Sciatic nerve (tissue), 2 donors: ENCODE data around the gene CDH26. TPM values are rescaled to one million over a fixed set of nuclear protein-coding genes. Genes with fewer than 3 reads are reported as not detected.
"Not testable (repeated sequence)": the region's sequence is repeated elsewhere in the genome, so short reads cannot be mapped to it uniquely, and the experiment has no call there.

Source experiments
- ATAC-seq: fragments of 200-7000 bp; cut with Tn5 transposase; one replicate; pipeline ENCODE4 v1.9.1; 2020; ENCODE audit warnings: mild to moderate bottlenecking, moderate library complexity
- DNase-seq: peaks from one replicate; pipeline ENCODE4 v3.0.0-alpha.2; 2020; ENCODE audit warnings: low spot score
- intact Hi-C: fragments of 100-400 bp; cut with DNase I; formaldehyde crosslinking; loops from one replicate; pipeline ENCODE4 v1.14.2; 2022
- total RNA-seq: library from RNA; stranded (reverse); fragmentation: NEBNext Ultra II Directional; extraction: Animal tissue kit (Norgen Biotek cat#: 25700); gene quantifications from one replicate; pipeline ENCODE4 v1.2.1, GENCODE V29; 2021
- donor health status: DM: no; HTN: no; CAD: no.
- donor health status: DM: no; HTN: no; CAD: no.

The CDH26 gene
- total RNA-seq, 1 donor from 2014 or later, result 3.6 TPM

DNA sequence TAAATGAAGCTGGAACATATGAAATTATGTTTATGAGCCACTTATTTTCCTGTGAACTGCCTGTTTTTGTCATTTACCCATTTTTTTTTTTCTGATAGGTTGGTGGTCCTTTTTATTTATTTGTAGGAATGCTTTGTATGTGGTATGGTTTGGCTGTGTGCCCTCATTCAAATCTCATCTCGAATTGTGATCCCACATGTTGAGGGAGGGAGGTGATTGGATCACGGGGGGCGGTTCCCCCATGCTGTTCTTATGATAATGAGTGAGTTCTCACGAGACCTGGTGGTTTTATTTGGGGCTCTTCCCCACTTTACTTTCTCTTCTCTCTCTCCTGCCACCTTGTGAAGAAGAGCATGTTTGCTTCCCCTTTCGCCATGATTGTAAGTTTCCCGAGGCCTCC, 77.3 kb downstream of the CDH26 start:
- ATAC-seq (no peak), DNase-seq (no peak)
- intact Hi-C loops, result no loop called here

DNA sequence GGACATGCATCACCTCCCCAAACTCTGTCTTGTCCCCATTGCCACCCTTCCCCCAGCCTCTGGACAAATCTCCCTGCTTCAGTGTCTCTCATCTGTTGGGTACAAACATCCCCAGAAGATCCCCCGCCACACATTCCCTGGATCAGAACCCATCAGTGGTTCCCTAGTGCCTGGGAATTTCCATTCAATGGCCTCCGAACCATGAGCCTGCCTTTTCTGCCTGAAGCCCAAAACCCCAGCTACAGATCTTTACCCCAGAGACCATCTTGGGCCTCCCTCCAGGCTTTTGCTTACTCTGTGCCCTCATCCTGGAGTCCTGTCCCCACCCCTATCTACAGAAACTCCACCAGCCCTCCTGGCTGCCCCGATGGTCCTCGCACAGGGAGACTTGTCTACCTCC, 78.1 kb downstream of the CDH26 start:
- no peak for ATAC-seq
- DNase-seq, result no peak
- intact Hi-C loops, result no loop called here

DNA sequence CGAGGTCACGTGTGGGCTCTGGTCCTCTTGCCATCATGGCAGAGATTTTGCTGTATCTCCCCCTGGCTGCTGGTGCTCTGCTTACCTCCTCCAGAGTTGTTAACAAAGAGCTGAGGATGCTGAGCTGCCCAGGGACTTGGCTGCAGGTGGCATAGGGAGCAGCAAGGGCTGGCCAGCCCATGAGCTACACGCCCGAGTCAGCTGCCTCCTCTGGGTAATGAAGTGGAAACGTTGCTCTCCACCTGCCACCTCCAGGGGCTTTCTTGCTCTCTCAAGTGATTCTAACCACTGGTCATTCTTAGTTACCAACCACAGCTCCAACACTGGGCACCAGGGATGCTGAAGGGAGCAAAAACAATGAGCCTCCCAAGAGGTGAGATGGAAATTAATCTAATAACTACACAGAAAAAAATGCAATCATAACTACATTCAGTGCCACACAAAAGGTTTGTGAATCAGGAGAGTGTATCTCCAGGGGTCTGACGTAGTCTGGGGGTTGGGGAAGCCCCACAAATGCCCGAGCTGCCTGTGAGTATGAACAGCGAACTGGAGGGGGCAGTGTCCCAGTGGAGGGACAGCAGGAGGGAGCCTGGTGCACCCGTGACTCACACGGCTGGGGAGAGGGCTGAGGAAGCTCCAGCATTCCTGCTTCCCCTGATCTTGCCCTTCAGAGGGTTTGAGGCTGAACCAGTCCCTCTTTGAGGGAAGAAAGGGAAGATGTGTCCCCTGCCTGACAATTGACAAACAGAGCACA, 78.7 kb downstream of the CDH26 start:
- DNase-seq, result no peak
- ATAC-seq, result no peak
- intact Hi-C loops, result no loop called here

DNA sequence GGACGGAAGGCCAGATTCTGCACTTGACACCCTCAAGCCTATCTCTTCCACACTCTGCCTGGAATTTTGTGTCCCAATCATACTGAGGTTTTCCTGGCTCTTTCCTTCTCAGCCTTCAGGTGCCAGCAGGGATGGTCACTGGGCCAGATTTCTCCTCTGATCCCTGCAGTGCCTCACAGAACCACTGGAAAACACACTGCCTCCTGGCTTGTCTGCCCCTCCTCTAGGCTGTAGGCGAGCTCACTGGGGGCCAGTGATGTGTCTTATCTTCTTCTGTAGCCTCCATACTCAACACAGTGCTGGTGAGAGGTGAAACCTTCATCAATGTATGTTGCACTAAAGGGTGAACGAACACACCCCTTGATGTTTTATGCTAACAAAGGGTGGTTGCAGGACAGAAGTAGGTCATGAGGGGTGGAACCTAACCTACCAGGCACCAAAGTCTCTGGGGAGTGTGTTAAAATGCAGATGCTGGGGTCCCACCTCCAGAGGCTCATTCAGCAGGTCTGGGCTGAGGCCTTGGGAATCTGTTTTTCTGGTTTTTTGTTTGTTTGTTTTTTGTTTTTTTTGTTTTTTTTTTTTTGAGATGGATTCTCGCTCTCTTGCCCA, 80.3 kb downstream of the CDH26 start:
- DNase-seq (no peak), ATAC-seq (no peak)
- intact Hi-C loops, result no loop called here

DNA sequence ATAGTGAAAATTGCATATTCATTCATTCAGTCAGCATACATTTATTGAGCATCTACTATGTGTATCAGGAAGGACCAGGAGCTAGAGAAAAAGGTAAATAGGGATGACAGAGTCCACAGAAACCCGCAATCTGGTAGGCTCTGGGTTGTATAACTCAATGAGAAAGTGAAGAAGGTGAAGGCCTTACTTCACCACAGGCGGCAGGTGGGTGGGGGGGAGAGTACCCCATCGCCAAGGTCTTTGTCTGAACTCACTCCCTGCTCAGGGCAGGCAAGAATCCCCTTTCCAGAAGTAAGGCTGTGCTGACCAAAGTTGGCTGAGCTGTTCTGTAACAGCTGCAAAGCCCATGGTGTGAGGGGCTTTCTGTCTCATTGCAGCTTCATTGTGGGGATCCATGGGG, 81.3 kb downstream of the CDH26 start:
- DNase-seq, result no peak
- ATAC-seq, result no peak
- intact Hi-C loops, result no loop called here

DNA sequence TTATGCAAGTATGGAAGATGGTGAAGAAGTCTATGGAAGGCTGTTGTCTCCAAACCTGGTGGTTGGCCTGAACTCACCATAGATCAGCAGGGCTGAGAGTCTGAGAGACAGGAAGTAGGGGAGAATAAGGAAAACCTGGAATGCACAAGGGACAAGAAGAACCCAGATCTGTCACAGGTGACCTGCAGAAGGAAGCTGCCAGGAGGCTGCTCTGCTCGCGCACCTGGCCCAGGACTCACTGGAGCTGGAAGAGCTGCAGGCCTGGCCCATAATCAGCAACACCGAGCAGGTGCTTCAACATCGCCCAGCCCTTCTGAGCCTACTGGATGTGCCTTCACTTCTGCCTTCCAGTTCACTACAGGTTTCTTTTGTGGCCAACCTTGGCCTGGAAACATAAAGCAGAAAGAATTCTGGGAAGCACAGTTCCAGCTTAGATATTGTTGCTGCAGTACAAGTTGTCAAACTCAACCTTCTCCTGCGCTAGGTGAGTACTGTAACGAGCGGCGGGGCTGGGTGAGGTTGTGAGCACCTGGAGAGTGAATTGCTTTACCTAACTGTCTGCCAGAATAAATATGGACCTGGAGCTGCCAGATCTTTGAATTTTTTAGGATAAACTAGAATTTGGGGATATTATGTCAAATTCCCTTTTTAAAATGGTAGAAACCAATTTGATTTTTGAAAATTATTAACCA, 82.4 kb downstream of the CDH26 start:
- ATAC-seq, result no peak
- DNase-seq, result no peak
- intact Hi-C loops, result no loop called here

DNA sequence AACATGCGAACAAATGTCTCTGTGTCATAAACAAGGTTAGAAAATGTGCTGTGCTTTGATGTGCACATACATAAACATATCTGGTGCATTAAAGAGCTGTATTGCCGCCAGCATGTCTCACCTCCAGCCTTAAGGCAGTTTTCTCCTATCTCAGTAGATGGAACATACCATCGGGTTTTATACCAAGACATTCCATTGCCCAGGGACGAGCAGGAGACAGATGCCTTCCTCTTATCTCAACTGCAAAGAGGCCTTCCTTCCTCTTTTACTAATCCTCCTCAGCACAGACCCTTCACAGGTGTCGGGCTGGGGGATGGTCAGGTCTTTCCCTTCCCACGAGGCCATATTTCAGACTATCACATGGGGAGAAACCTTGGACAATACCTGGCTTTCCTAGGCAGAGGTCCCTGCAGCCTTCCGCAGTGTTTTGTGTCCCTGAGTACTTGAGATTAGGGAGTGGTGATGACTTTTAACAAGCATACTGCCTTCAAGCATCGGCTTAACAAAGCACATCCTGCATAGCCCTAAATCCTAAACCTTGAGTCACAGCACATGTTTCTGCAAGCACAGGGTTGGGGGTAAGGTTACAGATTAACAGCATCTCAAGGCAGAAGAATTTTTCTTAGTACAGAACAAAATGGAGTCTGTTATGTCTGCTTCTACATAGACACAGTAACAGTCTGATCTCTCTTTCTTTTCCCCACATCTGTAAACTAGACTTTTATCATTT, 83.4 kb downstream of the CDH26 start:
- intact Hi-C loops, DNase-seq, ATAC-seq: not testable (repeated sequence)

DNA sequence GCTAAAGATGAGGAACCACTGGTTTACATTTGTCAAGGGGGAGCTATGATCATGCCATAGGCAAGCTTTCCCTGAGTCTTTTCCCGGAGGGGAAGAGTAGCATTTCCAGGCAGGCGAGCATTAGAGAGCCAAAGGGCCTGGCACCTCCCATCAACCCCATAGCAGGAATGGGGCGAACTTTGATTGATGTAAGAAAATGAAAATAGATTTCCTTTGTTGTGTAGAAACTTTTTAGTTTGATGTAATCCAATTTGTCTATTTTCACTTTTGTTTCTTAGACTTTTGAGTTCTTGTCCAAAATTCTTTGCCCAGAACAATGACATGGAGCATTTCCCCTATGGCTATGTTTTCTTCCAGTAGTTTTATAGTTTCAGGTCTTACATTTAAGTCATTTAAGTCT, 85.2 kb downstream of the CDH26 start:
- intact Hi-C loops, result no loop called here
- ATAC-seq (no peak), DNase-seq (no peak)

DNA sequence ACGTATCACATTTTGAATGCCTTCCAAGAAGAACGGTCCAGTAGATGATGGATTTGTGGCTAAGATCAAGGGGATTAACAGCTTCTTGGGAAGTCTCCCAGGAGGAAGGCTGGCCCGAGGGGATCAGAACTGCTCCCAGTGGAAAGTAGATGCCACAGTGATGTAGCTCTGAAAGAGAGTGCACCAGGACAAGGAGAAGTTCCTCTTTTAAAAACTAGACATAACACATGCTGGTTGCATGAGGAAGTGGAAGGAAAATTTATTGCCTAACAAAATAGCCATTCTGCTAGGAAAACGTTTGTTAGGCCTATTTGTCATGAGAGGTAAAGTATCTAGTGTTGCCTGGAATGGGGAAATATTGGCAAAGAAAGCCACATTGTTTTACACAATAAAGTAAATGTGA, 87.8 kb downstream of the CDH26 start:
- intact Hi-C loops, result no loop called here
- peak; percentile 20 for ATAC-seq
- no peak for DNase-seq

DNA sequence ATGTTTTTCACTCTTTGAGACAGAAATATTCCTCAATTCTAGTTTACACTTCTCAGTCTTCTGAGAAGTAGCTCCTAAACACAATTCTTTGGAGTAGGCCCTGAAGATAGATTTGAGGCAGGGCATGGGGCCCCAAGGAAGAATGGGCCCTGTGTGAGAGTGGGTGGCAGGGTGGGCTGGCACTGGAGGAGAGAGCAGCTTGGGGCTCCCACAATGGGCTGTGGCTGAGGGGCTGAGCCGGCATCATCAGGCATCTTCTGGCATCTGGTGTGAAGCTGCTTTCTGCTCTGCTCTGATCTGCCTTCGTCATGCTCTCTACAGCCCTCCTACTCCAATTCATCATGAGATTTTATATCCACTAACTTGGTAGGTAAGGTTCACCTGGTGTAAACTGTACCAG, 88.2 kb downstream of the CDH26 start:
- ATAC-seq (no peak), DNase-seq (no peak)
- intact Hi-C loops, result no loop called here

DNA sequence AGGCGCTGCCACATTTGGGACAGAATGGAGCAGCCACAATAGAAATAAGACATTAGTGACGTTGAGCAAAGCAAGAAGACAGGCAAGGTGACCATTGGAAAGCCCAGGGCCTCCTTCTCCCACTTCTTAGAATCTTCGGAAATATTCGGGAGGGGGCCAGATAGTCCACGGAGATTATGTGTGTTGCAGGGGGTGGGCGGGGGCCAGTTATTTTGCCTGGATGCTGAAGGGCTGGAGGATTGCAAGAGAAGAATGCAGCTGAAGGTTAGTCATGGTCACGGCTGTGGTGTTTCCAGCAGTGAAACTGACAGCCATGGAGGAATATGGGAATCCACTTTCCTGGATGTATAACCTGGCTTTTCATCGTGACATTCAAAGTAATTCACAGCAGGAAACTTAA, 88.6 kb downstream of the CDH26 start:
- DNase-seq, result no peak
- intact Hi-C loops, result no loop called here
- ATAC-seq, result no peak

DNA sequence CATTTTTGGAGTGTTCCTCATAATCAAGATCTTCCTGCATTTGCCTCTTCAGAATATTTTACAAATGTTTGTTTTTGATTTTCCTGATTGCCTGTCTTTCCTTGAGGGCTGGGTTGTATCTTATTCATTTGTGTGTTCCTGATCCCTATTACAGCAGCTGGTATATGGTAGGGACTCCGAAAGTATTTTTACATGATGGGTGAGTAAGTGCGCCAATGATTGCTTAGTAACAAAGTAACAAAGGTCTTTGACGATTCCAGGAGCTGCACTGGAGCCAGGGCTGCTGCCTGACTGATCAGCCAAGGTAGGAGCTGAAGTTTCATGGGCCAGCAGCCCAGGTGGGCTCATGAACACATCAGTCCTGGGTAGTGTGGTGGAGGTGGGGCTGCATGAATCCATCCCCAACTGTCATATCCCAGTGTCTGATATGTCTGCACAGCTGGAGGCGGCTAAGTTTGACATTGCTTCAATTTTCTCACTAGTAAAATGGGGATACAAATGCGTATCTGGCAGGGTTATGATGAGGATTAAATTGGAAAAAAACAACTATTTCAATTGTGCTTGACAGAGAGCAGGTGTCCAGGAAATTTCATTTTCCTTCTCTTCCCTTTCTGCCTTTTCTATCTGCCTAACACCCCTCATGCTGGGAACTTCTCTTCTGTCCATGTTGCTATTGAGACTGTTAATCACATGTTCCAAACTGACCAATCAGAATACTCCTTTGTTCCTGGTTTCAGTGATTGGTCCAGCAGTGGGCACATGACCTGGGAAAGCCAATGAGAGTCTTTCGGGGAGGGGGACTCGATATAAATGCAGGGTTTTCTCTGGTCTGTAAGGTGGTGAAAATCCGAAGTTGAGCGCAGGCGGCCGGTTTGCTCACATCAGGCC, 90.7 kb downstream of the CDH26 start:
- DNase-seq (no peak), ATAC-seq (no peak)
- intact Hi-C loops, result no loop called here

DNA sequence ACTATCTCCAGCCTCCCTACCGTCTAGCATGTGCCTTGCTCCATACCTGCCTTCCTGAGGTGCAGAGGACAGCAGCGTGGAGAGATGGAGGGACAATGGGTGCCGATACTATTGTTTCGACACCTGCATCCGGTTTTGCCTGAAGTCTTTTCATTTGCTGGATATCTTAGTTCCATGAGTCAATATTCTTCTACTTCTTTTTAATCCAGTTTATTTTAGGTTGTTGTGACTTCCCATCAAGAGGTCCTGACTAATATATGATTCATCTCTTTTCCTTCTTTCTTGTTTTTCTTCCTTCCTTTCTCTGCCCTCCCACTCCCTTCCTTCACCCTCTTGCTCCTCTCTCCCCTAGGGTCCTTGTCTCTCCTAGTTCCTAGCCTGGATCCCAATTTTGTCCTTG, 91.4 kb downstream of the CDH26 start:
- intact Hi-C loops, result no loop called here
- no peak for DNase-seq
- no peak for ATAC-seq

DNA sequence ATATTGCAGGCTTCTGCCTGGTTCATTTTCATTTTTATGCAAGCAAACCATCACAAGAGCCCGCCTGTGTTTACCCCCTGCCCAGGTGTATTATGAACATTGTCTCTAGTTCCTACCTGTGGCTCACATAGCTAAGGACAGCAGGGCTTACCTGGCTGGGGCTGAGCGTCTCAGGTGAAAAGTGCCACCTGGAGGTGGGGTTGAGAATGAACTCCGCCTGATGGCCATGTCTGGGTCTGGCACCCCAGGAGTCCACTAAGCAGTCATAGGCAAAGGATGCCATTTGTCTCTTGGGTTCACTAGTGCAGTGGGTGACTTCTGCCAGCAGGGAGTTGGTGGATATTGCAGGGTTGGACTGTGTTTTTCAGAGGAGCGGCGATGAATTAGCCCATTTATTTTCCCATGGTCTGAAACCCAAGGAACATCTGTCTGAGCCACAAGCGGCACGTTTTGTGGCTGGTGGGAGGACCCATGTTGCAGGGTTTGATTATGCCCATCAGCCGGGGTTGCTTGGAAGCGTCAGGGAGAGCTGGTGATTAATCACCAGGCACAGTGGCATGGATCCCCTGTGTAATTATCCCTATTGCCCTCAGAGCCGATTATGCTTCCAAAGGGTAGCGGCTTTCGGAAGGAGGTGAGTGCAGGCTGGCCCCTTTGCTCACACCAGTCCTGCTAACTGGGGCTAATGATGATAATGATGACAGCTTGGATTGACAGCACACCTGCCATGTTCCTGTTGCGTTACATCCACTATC, 92.1 kb downstream of the CDH26 start:
- intact Hi-C loops, result loop anchor here (10.0 kb wide), 1 partner anchor 1174 kb away; no protein-coding TSS in a partner anchor
- ATAC-seq (no peak), DNase-seq (no peak)

DNA sequence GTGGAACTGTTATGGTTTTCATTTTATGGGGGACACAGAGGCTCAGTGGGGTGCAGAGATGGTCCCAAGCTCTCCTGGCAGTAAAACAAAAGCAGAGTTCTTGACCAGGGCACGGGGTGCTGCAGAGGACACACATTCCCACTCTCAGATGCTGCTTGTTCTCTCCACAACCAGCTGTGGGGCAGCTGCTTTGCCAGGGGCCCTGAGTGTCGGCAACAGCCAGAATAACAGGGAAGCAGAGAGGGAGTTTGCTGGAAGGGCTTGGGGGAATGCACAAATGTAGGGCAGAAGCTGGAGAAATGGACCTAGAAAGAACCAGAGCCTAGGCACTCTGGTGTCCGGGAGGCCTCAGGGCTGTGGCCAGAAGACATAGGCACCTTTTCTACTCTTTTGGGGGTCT, 93.7 kb downstream of the CDH26 start:
- DNase-seq, result no peak
- ATAC-seq, result no peak
- intact Hi-C loops, result loop anchor here (10.0 kb wide), 1 partner anchor 1173 kb away; no protein-coding TSS in a partner anchor

DNA sequence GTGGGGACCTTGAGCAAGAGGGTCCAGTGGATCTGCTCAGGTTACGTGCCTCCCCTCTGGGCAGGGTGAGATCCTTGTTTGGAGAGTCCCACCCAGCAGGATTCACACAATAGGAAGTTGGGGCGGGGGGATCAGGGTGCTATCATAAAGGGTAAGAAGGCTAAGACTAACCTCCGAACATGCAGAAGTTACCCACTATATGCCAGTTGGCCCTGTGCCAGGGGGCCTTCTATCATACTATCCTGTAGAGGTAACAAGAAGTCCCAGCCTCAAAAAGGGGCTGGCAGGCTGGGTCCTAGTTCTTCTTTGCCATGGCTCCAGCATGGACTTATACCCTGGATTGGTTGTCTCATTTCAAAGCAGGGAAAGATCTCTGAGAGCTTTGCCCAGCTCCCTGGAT, 94.1 kb downstream of the CDH26 start:
- DNase-seq (no peak), ATAC-seq (no peak)
- intact Hi-C loops, result loop anchor here (10.0 kb wide), 1 partner anchor 1172 kb away; no protein-coding TSS in a partner anchor

DNA sequence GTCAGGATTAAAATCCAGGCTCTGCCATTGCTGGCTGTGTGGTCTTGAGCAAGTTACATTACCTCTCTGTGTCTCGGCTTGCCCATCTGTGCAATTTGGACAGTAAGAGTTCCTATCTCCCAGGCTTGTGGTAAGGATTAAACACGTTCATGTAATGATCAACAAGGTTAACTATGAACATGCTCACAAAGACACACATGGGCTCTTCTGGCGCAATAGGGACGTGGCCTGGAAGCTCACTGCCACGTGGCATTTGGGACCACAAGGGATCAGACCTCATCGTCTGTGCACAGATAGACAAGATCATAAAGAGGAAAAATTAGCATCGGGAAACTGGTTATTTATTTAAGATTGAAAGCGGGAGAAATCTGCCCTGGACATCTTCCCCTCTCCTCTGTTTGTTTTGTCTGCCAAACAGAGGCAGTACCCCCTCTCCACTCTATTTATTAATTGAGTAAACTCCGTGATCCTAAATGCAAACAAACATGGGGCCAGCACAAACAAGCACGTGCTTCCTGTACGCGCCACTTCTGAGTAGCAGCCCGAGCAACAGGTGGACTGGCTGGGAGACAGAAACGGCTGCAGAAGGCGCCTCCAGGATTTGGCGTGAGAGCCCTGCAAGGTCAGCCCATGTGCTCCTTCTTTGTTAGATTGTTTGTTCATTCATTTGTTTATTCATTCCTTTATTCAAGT, 95.0 kb downstream of the CDH26 start:
- DNase-seq (no peak), ATAC-seq (no peak)
- intact Hi-C loops, result loop anchor here (10.0 kb wide), 1 partner anchor 1172 kb away; no protein-coding TSS in a partner anchor
